Iris pigment epithelial cell (primary cell): ENCODE results near the gene PPP3CB.

ENCODE experiments used
- DNase-seq: peaks from one replicate; pipeline ENCODE4 v3.0.0-alpha.2; 2011; ENCODE audit warnings: low read depth

Gene PPP3CB

DNA sequence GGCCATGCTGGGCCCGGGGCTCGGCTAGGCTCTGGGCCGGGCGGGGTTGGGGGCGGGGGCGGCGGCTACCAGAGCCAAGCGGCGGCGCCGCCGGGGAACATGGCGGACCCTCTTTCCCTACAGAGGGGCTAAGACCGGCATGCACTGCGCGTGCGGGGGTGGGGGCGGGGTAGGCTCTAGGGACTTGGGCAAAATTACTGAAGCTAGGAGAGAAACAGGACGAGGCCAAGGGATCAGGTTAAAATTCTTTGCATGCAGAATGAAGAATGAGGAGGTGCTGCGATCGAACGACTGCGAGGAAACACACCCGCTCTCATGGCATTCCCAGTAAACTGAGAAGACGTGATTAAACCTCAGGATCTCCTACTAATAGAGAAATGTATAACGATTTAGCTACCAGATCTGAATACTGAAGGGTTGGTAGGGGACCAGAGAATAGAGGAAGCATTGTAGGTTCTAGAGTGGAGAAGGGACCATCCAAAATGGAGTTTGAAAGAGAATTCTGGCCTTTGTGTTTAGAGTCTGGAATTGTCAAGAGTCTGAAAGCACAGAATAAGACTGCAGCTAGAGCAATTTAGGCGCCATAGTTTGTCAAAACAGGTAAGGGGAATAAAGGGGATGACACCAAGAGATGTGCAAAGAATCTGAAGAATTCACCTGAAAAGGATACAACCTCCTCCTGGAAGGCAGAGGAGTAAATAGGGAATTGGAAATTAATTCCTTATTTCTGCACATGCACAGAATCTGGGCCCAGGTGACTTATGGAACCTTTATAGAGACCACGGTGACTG is at the start of gene PPP3CB:
PPP3CB (minus strand) TSS at position 141 of the 791 bp plus-strand sequence; CDS start at position 6, 135 bp downstream.
- DNase-seq = peak; percentile 99

DNA sequence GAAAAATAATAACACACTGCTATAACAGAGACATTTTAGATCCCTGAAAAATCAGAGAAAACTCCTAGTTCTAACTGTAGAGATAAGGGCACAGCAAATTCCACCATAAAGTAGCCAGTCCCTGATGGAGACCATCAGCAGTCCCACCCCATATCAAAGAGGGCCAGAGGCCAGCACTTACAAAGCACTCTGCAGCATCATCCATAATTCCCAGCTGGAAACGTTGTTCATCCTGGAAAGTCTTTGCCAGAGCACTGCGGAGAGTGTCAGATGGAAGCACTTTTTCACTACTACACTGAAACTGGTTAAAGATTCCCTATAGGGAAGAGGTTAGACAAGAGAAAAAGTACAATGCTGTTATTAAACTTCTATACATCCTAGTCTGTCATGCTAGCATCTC is 49.5 kb upstream of the PPP3CB start:
- no peak for DNase-seq

DNA sequence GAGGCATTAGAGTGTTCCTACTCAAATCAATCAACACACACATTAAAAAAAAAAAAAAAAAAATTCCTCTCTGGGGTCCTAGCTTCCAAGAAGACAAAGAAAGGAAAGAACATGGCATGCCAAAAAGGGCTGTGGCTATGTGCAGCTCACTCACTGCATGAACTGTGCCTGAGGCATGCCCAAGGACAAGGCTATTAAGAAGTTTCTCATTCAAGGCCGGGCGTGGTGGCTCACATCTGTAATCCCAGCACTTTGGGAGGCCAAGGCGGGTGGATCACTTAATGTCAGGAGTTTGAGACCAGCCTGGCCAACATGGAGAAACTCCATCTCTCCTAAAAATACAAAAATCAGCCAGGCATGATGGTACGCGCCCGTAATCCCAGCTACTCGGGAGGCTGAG is 41.9 kb upstream of the PPP3CB start:
- no peak for DNase-seq

DNA sequence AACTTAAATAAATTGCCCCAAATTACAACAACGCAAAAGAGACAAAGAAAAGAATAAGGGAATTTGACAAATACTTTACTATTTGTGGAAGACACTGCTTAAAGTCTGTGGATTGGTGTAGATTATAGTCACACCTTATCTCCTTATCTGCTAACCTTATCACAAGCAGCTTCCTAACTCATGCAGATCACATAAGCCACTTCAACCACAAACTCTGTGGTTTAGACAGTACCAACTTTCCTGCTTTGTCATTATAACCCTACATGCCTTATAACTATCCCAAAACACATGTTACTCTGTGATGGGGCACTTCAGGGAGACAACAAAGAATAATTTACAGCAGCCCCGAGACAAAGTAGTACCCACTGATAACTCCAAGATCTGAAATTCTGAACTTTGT is 41.5 kb upstream of the PPP3CB start:
- no peak for DNase-seq

DNA sequence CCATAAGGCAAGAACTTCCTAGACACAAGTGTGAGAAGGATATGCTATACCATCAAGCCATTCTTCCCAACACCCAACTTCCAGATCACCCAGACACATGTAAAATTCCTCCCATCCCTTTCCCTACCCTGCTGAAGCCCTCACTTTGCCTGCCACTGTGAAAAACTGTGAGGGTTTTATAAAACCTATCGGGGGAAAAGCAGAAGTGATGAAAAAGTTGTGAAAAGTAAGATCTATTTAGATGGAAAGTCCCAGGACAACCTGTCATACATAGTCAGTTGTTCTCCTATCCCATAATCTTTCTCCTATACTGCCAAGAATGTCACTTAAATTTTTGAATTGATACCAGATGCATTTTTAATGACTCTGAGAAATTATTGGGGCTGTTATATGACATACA is 39.0 kb upstream of the PPP3CB start:
- DNase-seq = no peak

DNA sequence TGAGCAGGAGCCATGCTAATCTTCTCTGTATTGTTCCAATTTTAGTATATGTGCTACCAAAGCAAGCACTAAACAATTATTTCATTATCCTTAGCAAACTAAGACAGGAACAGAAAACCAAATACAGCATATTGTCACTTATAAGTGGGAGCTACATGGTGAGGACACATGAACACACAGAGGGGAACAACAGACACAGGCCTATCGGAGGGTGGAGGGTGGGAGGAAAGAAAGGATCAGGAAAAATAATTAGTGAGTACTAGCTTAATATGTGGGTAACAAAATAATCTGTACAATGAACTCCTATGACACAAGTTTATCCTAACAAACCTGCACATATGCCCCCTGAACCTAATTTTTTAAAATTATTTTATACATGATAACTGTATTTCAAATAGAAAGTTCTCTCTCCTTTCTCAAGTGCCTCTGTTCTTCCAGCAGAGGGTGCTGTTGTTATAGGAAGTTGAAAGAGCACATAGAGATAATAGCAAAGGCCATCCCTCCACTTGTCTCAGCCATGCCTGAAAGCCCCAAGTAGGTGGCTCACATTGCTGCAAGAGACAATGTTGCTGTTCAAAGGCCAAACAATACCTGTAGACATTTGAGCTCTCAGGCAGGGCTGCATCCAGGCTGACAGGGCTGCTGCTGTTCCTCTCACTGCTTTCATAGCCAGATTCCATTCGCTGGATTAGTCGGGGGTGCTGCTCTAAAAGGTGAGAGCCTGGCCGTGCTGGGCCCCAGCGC is 33.4 kb upstream of the PPP3CB start:
- DNase-seq = peak; percentile 75

DNA sequence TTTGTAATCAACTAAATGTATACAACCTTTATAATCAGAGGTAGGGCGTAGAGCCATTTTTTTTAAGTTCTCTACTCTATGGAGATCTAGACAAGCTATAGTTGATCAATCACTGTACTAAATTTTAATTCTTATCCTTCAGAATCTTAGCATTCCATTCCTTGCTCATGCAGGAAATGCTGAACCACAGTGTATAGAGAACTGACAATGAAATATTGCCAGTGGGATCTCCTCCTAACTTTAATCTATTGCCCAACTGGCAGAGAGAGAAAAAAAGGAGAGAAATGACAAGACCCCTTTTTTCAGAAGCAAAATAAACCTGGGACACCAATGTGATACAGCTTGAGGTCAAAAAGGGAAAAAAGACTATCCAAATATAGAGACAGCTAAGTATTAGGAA is 26.4 kb upstream of the PPP3CB start:
- peak; percentile 29 for DNase-seq

DNA sequence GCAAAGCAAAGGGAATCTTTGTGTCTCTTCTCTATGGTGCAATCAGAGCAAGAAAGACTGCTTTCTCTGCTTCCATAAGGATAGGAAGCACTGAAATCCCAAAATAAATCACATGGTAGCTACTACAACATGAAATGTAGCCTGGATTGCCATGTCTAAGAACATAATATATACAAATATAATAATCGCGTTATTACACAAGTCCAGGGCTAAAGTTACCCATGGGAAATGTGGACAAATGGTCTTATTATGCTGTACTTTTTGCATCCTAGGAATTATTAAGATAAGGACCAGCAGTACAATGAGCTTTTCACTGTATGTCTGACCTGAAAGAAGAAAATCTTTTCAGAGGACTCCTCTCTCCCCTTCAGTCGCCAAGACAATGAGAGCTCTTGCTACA is 23.5 kb upstream of the PPP3CB start:
- DNase-seq = no peak

DNA sequence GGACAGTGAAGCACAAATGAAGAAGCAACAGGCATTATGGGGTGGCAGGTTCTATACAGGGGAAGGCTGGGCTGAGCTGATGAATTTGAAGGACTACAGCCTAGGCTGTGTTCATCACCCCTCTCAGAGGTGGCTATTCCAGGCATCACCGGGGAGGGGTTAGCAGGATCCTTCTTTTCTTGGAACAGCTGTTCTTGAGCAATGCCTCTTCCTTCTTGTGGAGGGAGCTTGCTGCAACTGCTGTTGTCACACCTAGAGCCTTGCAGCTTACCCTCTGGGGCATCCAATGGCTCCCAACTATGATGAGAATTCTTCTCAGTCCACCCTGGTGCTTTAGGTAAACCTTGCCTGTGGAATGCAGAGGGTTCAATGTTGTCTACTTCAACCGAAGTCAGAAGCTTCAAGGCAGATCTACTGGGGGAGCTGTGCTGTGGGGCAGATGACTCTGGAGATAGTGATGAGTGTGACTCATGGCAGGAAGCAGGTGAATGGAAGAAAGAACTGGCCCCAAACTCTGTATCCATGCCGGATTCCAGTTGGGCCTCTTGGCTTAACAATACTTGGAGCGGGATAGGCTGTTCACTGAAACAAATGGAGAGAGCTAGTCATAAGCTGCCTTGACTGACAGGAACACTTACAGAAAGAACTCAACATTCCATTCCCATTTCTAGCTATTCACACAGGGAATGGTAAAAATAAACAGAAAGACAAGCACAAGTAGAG is 21.5 kb upstream of the PPP3CB start:
- DNase-seq = peak; percentile 45

DNA sequence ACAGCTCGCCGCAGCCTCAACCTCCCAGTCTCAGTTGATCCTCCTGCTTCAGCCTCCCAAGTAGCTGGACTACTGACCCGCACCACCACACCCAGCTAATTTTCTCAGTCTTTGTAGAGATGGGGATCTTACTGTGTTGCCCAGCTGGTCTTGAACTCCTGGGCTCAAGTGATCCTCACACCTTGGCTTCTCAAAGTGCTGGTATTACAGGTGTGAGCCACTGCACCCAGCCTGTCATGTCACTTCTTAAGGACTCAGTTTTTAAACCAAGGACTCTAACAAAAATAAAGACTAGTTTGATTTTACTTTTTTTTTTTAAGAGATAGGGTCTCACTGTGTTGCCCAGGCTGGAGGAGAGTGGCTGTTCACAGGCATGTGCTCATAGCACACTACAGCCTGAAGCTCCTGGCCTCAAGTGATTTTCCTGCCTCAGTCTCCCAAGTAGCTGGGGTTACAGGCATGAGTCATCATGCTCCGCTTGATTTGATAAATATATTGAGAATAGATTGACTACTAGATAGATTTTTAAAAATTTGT is 16.5 kb upstream of the PPP3CB start:
- DNase-seq = no peak

DNA sequence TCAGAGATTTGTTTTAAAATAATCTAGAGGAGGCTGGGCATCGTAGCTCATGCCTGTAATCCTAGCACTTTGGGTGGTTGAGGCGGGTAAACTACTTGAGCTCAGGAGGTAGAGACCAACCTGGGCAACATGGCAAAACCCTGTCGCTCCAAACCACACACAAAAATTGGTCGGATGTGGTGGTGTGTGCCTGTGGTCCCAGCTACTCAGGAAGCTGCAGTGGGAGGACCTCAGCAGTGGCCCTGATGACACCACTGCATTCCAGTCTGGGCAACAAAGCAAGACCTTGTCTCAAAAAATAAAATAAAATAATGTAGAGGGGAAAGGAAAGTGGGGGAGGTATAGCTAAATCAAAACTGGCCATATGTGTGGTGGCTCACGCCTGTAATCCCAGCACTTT is 13.9 kb upstream of the PPP3CB start:
- DNase-seq = no peak

DNA sequence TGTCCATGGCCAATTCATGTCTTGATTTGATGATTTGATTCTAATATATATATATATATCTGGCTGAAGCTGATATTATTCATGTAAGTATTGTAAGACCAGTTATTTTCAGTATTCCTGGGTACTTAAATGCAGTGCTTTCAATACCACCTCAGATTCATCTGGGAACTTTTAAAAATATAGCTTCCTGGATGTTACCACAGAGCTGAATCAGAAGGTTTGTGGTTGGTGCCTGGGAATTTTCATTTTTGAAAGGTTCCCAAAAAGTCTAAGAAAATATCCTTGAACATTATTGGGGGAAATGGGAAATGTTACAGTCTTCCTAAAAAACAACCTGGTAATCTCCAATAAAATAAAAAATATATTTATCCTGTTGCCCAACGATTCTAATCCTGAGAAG is 10.7 kb upstream of the PPP3CB start:
- peak; percentile 9 for DNase-seq

DNA sequence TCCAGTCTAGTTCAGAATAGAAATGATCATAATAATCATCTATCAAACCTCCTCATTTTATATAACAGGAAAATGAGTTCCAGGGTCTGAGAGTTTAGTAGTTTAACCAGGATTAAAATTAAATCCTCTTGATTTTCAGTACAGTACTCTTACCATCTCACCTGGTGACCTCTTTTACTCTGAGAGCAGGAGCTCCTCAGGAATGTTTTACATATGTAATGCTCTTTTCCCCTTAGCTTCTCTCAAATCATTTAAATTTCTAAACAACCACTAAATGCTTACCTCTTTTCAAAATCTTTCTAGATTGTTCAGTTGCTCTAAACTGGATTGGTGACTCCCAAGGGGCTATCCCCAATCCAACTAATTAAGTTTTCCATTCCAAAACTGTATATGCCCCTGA is 10.2 kb upstream of the PPP3CB start:
- no peak for DNase-seq

DNA sequence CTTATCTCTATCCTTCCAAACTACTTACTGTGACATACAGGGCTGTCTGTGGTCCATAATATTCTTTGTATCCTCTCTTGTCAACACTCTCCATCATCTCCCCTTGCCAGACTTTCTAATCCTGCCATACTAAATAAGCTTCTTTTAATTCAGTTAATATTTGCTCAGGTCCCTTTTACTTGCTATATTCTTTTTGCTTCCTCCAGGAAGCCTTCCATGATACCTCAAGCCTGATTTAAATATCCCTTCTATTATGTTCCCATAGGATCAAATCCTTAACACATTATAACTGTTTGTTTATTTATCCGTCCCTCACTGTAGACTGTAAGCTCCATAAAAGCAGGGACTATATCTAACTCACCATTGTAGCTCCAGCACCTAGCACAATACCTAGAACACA is 7.2 kb upstream of the PPP3CB start:
- no peak for DNase-seq

DNA sequence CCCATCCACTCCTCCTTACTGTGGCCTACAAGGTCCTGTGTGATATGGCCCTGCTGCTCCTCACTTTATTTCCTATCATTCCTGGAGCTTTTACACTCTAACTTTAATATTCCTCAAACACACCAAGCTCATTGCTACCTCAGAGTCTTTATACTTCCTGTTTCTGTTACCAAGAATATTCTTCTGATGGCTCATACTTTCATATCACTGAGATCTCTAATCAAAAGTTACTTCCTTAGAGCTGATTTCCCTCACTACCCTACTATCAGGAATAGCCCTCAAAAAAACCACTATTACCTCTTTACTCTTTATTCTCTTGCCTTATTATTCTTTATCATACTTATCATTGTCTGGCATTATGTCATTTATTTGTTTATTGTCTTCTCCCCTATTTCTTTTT is 5.8 kb upstream of the PPP3CB start:
- peak; percentile 21 for DNase-seq

DNA sequence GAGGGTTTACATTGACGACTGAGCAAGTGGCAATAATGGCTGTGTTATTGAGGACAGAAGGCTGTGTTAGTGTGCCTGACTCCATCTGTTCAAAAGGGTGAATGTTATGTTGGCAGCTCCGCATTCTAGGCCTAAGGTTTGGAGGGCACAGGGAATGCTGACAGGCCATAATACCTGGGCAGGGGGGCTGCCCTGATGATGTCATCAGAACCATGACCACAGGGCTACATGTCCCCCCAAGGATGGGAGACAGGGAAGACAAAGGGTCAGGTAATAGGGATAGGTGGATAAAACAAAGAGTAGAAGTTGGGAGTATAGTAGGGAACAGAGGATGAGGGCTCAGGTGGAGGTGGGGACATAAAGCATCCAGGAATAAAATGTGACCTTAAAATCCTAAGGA is 1.8 kb upstream of the PPP3CB start:
- no peak for DNase-seq

DNA sequence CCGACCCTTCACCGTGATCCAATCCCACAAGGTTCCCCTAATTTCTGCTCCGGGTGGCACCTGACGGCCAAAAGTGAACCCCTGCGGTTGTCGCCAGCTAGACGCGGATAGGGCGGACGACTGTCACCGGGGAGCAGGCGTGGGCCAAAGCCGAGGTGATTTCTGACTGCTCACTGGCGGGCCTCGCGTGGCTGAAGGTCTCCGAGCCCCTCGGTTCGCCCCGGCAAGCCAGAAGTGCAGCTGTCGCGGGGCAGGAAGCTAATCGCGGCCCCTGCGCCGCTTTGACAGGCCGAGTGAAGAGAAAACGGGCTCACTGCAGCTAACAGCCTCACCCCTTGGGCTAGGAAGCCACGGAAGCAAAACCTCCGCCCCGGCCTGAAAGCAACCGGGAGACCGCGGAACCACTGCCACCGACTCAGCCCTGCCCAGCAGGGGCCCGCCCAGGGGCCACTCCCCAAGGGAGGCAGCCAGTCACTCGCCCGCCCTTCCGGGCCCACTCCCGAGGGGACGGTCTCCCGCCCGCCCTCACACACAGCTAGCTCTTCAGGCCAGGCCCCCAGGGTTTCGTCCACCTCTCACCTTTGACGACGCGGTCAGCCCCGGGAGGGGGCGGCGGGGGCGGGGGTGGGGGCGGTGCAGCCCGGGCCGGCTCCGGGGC is 469 bp downstream of the PPP3CB start:
- peak; percentile 88 for DNase-seq

DNA sequence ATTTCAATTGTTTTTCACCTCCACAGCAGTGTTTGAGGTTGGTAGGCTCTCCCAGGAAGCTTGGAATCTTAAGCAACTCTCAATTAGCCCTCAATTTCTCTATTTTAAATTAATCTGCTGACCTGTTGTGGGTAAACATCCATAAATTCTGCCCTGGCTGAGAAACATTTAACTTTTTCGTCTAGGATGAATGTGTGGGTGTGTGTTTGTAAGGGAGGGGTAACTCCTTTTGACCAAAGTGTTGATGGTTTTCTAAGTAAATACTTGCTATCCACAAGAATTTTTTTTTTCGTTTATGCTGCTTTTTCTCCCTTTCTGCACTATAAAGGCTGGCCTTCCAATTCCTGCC is 973 bp downstream of the PPP3CB start:
- DNase-seq = peak; percentile 25

DNA sequence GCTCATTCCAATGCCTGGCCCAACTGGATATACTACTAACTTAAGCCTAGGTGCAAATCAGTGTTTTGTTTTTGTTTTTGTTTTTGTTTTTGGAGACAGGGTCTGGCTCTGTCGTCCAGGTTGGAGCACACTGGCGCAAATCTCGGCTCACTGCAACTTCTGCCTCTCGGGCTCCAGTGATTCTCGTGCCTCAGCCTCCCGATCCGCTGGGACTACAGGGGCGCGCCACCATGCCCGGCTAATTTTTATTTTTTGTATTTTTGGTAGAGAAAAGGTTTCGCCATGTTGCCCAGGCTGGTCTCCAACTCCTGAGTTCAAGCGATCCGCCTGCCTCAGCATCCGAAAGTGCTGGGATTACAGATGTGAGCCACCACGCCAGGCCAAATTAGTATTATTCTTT is 1.6 kb downstream of the PPP3CB start:
- DNase-seq = no peak

DNA sequence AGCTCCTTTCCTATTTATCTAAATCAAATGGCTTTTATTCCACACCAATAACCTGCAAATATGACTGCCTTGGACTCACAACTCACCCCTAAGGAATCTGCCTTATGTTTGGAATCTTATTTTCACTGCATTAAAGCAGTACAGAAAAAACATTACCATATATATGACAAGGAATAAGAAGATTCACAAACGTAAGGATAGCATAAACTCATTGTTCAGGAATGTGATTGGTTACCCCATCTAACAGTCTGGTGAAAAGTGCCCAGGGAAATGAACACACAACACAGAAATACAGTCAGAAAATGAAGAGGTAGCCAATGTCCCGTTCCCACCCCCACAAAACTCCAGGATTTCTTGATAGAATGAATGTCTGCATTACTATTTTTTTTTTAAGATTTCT is 2.0 kb downstream of the PPP3CB start:
- peak; percentile 78 for DNase-seq

DNA sequence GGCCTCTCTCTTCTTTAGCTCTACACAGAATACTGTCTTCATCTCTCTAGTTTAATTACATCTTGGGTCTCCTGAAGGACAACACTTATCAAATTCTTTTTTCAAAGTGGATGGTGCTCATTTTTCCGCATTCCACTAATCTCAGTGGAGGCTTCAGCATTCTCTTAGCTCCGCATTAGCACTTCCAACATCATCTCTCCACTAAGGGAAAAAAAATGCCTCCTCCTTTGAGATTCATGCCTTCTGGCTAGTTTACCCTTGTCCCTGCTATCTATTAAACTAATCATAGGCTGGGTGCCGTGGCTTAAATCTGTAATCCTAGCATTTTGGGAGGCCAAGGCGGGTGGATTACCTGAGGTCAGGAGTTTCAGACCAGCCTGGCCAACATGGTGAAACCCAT is 9.2 kb downstream of the PPP3CB start:
- no peak for DNase-seq

DNA sequence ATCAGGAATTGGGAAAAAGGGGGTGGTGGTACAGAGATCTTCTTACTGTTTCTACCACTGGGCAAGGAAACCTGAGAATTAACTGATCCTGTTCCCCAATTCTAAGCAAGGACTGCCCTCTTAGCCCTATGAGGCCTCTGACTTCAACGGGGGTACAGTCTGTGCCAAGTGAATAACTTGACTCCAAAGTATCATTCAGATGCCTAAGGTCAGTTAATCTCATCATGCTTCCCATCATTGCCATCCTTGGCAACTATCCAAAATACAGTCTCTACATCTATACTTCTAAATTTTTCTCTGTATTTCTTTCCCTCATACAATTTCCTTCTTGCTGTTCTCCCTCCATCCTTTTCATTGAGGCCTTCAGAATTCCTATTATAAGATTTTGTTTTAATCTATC is 10.5 kb downstream of the PPP3CB start:
- DNase-seq = no peak
